SK-N-SH (cell line): ENCODE results near the gene TMEM254.

Experiments
- CTCF ChIP-seq: fragments of 200-600 bp; sonication (generic); IDR thresholded peaks from 2 replicates; pipeline ENCODE4 v1.6.1; 2017; ENCODE audit warnings: antibody characterized with exemption, mild to moderate bottlenecking, moderate library complexity
- EP300 ChIP-seq, 2 experiments: IDR thresholded peaks; 2 replicates each; pipeline versions ENCODE4 v1.4.0 to v1.6.1; 2012; ENCODE audit warnings: borderline replicate concordance in 1 of 2, low read depth in 1 of 2, low read length in 1 of 2
- JUND ChIP-seq: IDR thresholded peaks from 2 replicates; pipeline ENCODE4 v1.4.0; 2012

DNA sequence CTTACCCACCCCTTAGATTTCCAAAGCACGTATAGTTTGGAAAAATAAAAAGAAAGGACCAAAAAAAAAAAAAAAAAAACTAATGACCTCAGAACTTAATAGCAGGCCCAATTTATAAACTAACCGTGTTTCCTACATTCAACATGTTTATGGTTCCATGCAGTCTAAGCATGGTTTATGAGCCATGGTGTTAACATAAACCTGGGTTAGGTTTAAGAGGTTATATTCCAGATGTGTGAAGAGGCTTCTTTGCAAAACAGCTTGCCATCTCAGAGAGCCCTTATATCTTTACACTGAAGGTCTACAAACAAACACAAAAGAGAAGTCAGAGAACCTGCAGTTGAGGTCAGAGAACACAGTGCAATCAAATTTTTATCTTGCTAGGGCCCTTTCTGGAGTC, 15.8 kb downstream of the TMEM254 start:
- TF ChIP-seq JUND = no peak
- TF ChIP-seq EP300 (IDR thresholded peaks at IDR 0.05; ENCODE audit: borderline replicate concordance in 1 of 2, low read depth in 1 of 2, low read length in 1 of 2) = no peak
- TF ChIP-seq CTCF = no peak
